Neural cell (in vitro differentiated cells): ENCODE results near the gene PRSS16. TPM values are rescaled to one million over a fixed set of nuclear protein-coding genes. Genes with fewer than 3 reads are reported as not detected.
"Not testable (repeated sequence)": the region's sequence is repeated elsewhere in the genome, so short reads cannot be mapped to it uniquely, and the experiment has no call there.

Source experiments
- H2AFZ ChIP-seq: fragments of 200-600, 300-800 bp; sonication (generic), shearing (Covaris generic); 2 replicates; pipeline ENCODE4 v1.6.0; 2014; ENCODE audit warnings: low read depth, mild to moderate bottlenecking, antibody characterized with exemption, low read length, moderate library complexity
- H3F3A ChIP-seq: fragments of 200-600 bp; shearing (Covaris generic); 2 replicates; pipeline ENCODE4 v1.6.1; 2016; ENCODE audit warnings: mild to moderate bottlenecking, moderate library complexity, mixed read lengths, antibody characterized with exemption, low read length; ENCODE audit not compliant: insufficient read depth, poor library complexity, severe bottlenecking
- H3K27ac ChIP-seq: fragments of 200-600, 300-800 bp; sonication (generic), shearing (Covaris generic); 2 replicates; pipeline ENCODE4 v1.5.1; 2014; ENCODE audit warnings: mild to moderate bottlenecking, low read length, moderate library complexity
- H3K27me3 ChIP-seq: fragments of 300-800, 200-600 bp; sonication (generic), shearing (Covaris generic); 2 replicates; pipeline ENCODE4 v1.6.0; 2014; ENCODE audit warnings: mild to moderate bottlenecking, low read depth, low read length, moderate library complexity; ENCODE audit not compliant: insufficient read depth
- H3K36me3 ChIP-seq: fragments of 300-800, 200-600 bp; sonication (generic), shearing (Covaris generic); 2 replicates; pipeline ENCODE4 v1.5.1; 2014; ENCODE audit warnings: mild to moderate bottlenecking, antibody characterized with exemption, low read length, moderate library complexity; ENCODE audit not compliant: insufficient read depth
- H3K4me2 ChIP-seq: fragments of 300-800, 200-600 bp; sonication (generic), shearing (Covaris generic); 2 replicates; pipeline ENCODE4 v1.6.0; 2014; ENCODE audit warnings: mild to moderate bottlenecking, low read length
- H3K4me3 ChIP-seq: fragments of 300-800, 200-600 bp; sonication (generic), shearing (Covaris generic); 2 replicates; pipeline ENCODE4 v1.5.1; 2014; ENCODE audit warnings: mild to moderate bottlenecking, low read length, moderate library complexity
- H3K79me2 ChIP-seq: fragments of 200-600 bp; shearing (Covaris generic); replicated peaks from 2 replicates; pipeline ENCODE4 v1.6.0; 2014; ENCODE audit warnings: mild to moderate bottlenecking, low read length, moderate library complexity; ENCODE audit not compliant: insufficient read depth
- H3K9ac ChIP-seq: fragments of 300-800, 200-600 bp; sonication (generic), shearing (Covaris generic); 2 replicates; pipeline ENCODE4 v1.6.1; 2016; ENCODE audit warnings: mild to moderate bottlenecking, low read length, mixed read lengths
- H3K9me2 ChIP-seq: fragments of 200-600 bp; shearing (Covaris generic); 2 replicates; pipeline ENCODE4 v1.6.1; 2016; ENCODE audit warnings: mild to moderate bottlenecking, low read length, mixed read lengths; ENCODE audit not compliant: insufficient read depth
- H3K9me3 ChIP-seq: fragments of 200-600, 300-800 bp; sonication (generic), shearing (Covaris generic); 2 replicates; pipeline ENCODE4 v1.6.1; 2016; ENCODE audit warnings: mild to moderate bottlenecking, mixed run types, low read length, moderate library complexity, mixed read lengths
- H4K20me1 ChIP-seq: fragments of 200-600 bp; shearing (Covaris generic); 2 replicates; pipeline ENCODE4 v1.6.1; 2016; ENCODE audit warnings: mild to moderate bottlenecking, mixed run types; ENCODE audit not compliant: insufficient read depth
- CTCF ChIP-seq: fragments of 450-650 bp; IDR thresholded peaks from 2 replicates; pipeline ENCODE4 v1.5.1; 2014; ENCODE audit warnings: antibody characterized with exemption, mild to moderate bottlenecking, moderate library complexity; ENCODE audit not compliant: poor library complexity, severe bottlenecking
- EP300 ChIP-seq: fragments of 450-650 bp; conservative IDR thresholded peaks from 2 replicates; pipeline ENCODE4 v1.6.1; 2014; ENCODE audit warnings: antibody characterized with exemption, mild to moderate bottlenecking, moderate library complexity; ENCODE audit not compliant: poor library complexity, severe bottlenecking
- EZH2 ChIP-seq: fragments of 200-600, 300-800 bp; shearing (Covaris generic), sonication (generic); IDR thresholded peaks from 2 replicates; pipeline ENCODE4 v1.6.1; 2014; ENCODE audit warnings: antibody characterized with exemption, low read length, borderline replicate concordance, mild to moderate bottlenecking; ENCODE audit not compliant: insufficient read depth, poor library complexity, severe bottlenecking
- MXI1 ChIP-seq: fragments of 450-650 bp; conservative IDR thresholded peaks from 2 replicates; pipeline ENCODE4 v1.6.1; 2014; ENCODE audit warnings: antibody characterized with exemption, mild to moderate bottlenecking; ENCODE audit not compliant: poor library complexity, severe bottlenecking
- POLR2AphosphoS5 ChIP-seq: IDR thresholded peaks from 2 replicates; pipeline ENCODE4 v1.6.1; 2012
- RAD21 ChIP-seq: fragments of 450-650 bp; conservative IDR thresholded peaks from 2 replicates; pipeline ENCODE4 v1.6.1; 2014; ENCODE audit warnings: antibody characterized with exemption, mild to moderate bottlenecking, moderate library complexity
- REST ChIP-seq: IDR thresholded peaks from 2 replicates; pipeline ENCODE4 v1.6.1; 2012; ENCODE audit warnings: borderline replicate concordance
- SMC3 ChIP-seq: fragments of 450-650 bp; conservative IDR thresholded peaks from 2 replicates; pipeline ENCODE4 v1.6.1; 2014; ENCODE audit warnings: antibody characterized with exemption, mild to moderate bottlenecking, moderate library complexity; ENCODE audit not compliant: poor library complexity
- TAF1 ChIP-seq: IDR thresholded peaks from 2 replicates; pipeline ENCODE4 v1.6.1; 2012; ENCODE audit warnings: low read depth
- polyA plus RNA-seq: library from polyadenylated mRNA; depleted of rRNA; stranded (reverse); fragments of >200 nt; gene quantifications from 2 replicates; pipeline ENCODE4 v1.2.3, GENCODE V29; 2014

Gene PRSS16
- polyA plus RNA-seq, 1 donor from 2014 or later: not detected

GRCh38 chr6:27209196-27209595 lies 38.3 kb upstream of the PRSS16 start:
- H2AFZ ChIP-seq: no peak overlapping the region
- no peaks in the 10 kb centered on the region for H3K79me2 ChIP-seq
- no peaks in the 10 kb centered on the region for H3K9me3 ChIP-seq
- peaks cover 22% of the 10 kb centered on the region for H3K27me3 ChIP-seq
- H3K9me2 ChIP-seq: no peaks in the 10 kb centered on the region
- TF ChIP-seq MXI1 (no peak), SMC3 (no peak), CTCF (no peak)
- H4K20me1 ChIP-seq: no peaks in the 10 kb centered on the region
- no peaks in the 10 kb centered on the region for H3K36me3 ChIP-seq
- H3K4me3 ChIP-seq: no peak overlapping the region
- no peaks in the 10 kb centered on the region for H3F3A ChIP-seq
- no peak overlapping the region for H3K27ac ChIP-seq
- H3K4me2 ChIP-seq: no peak overlapping the region
- H3K9ac ChIP-seq: no peak overlapping the region

GRCh38 chr6:27209659-27210269 lies 37.7 kb upstream of the PRSS16 start:
- Histone ChIP-seq H3K36me3 (no peaks in the 10 kb centered on the region), H3K9me3 (no peaks in the 10 kb centered on the region), H4K20me1 (no peaks in the 10 kb centered on the region), H3F3A (no peaks in the 10 kb centered on the region), H3K9me2 (no peaks in the 10 kb centered on the region), H3K27me3 (peaks cover 28% of the 10 kb centered on the region), H2AFZ (no peak overlapping the region), H3K79me2 (no peaks in the 10 kb centered on the region), H3K27ac (no peak overlapping the region), H3K4me2 (no peak overlapping the region), H3K9ac (no peak overlapping the region), H3K4me3 (no peak overlapping the region)
- no peak for TF ChIP-seq CTCF
- no peak for TF ChIP-seq MXI1
- no peak for TF ChIP-seq EP300
- no peak for TF ChIP-seq TAF1
- no peak for TF ChIP-seq REST
- TF ChIP-seq RAD21: no peak
- no peak for TF ChIP-seq SMC3
- no peak for TF ChIP-seq POLR2AphosphoS5
- no peak for TF ChIP-seq EZH2

GRCh38 chr6:27213091-27213517 lies 34.4 kb upstream of the PRSS16 start:
- not testable (repeated sequence) for H3K9me3 ChIP-seq, H4K20me1 ChIP-seq, H3K36me3 ChIP-seq, H3F3A ChIP-seq, H3K79me2 ChIP-seq, H3K4me3 ChIP-seq, H3K4me2 ChIP-seq, H3K9me2 ChIP-seq, H3K27ac ChIP-seq, H2AFZ ChIP-seq, H3K9ac ChIP-seq
- H3K27me3 ChIP-seq: peaks cover 19% of the 10 kb centered on the region
